AG10803 (cell line): Measurements from ENCODE around the gene GOLGA6L7.
"Not testable (repeated sequence)": the region's sequence is repeated elsewhere in the genome, so short reads cannot be mapped to it uniquely, and the experiment has no call there.

ENCODE experiments used
- DNase-seq: peaks from one replicate; pipeline ENCODE4 v3.0.0; 2010; ENCODE audit warnings: low read depth
- H3K4me3 ChIP-seq: 2 replicates; pipeline ENCODE4 v1.5.1; 2011; ENCODE audit warnings: mild to moderate bottlenecking, low read length, control low read depth
- CTCF ChIP-seq: conservative IDR thresholded peaks from 2 replicates; pipeline ENCODE4 v1.5.1; 2011; ENCODE audit warnings: mild to moderate bottlenecking, low read length, control low read depth, inconsistent platforms

GOLGA6L7 gene

DNA sequence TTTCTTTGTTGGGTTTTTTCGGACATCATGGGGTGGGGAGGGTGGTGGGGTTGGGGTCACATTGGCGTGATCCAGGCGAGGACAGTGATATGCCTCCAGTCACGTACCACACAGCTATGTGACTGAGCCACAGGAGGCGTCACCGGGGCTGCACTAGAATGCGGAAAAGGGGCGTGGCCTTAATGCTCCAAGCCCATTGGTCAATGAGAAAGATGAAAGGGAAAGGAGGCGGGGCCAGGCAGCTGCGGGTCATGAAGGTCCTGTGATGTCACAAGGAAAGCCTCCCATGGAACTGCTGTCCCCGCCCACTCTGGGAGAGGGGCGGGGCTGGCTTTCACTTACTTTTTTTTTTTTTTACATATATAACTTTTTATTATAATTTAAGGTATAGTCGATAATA, at the start of gene GOLGA6L7:
Gene GOLGA6L7, minus strand, starts transcription at position 124 of the 400 bp plus-strand sequence. Its CDS starts 95 bp downstream, at position 29.
- not testable (repeated sequence) for H3K4me3 ChIP-seq, DNase-seq

DNA sequence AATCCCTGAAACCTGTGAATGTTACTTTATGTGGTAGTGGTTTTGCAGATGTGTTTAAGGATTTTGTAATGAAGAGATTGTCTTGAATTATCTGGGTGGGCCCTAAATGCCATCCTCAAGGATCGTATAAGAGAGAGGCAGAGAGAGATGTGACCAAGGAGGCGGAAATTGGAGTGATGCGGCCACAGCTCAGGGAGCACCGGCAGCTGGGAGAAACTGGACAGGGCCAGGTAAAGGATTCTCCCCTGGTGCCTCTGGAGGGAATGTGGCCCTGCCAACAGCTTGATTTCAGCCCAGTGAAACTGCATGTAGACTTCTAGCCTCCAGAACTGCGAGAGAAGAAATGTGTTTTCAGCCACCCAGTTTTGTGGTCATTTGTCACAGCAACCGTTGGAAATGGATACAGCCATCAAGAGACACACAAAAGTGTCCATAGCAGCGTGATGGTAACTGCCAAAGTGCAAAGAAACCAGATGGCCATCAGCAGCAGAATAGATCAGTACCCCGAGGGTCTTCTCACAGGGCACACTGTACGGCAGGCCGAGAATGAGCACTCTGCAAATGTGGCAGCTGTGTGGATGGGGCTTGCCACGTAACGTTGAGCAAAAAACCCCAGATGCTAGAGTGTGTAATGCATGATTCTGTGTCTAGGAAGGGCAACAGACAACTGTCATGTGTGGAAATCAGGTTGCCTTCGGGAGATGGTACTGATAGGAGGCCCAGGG, 49.6 kb upstream of the GOLGA6L7 start:
- no peak for TF ChIP-seq CTCF
- no peak for DNase-seq
- no peak overlapping the region for H3K4me3 ChIP-seq

GRCh38 chr15:28896951-28897350, 48.5 kb upstream of the GOLGA6L7 start:
- no peak for TF ChIP-seq CTCF
- no peak overlapping the region for H3K4me3 ChIP-seq
- peak; percentile 64 for DNase-seq

GRCh38 chr15:28895566-28895965, 47.1 kb upstream of the GOLGA6L7 start:
- no peak for TF ChIP-seq CTCF
- no peak overlapping the region for H3K4me3 ChIP-seq
- DNase-seq, result no peak

DNA sequence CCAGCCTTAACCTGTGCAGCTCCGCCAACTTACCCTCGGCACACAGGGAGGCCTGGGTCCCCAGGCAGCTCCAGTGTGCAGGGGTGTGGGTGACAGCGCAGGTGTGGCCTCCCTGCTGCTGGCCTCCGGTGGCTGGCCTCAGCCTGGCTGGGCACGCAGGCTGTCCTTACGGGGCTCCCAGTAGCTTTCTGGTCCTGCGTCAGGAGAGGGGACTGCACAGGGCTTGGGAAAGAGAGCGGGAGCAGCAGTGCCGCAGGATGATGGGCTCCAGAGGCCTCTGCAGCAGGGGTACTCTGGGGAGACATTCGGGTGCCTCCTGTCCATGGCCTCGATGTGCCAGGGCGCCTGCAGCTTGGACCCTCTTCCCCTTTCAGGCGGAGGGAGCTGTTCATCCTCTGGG, 46.7 kb upstream of the GOLGA6L7 start:
- H3K4me3 ChIP-seq, result no peak overlapping the region
- DNase-seq, result no peak
- no peak for TF ChIP-seq CTCF

- no peak for DNase-seq
- H3K4me3 ChIP-seq, result no peak overlapping the region
- no peak for TF ChIP-seq CTCF
Measured at GRCh38 chr15:28894631-28895030, 46.2 kb upstream of the GOLGA6L7 start.

DNA sequence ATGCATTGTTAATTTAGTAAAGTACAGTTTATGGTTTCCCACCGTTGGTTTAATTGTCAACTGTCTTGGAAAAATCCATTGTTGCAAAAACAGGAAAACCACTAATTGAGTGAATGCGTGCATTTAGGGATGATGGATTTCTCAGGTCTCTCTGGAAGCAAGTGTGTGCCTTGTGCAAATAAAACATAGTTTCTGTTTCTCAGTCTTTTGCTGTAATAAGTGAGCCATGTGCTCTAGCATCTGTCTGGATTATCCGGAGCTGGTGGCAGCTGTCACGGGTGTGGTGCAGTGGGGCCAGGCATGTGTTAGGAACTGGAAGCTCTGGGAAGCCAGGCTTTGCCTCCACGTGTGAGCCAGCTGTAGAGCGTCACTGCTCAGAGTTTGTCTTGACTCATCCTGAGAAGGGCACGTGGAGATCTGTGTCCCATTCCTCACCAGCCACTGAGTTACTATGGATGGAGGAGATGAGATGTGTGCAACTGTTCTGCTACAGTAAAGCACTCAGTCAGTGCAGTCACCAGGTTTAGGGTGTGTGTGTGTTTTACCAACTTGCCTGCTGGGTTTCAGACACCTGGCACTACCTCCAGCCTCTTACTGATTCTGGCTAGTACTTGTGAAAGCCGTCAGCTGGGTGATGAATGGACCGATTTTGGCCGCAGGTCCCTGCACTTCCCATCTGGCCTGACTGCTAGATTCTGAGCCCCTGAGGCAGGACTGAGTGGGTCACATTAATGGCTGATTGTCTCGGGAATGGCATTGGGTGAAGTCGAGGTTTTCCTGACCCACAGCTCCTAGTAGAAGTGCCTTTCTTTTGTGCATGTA, 44.6 kb upstream of the GOLGA6L7 start:
- no peak for TF ChIP-seq CTCF
- peak; percentile 54 for DNase-seq
- H3K4me3 ChIP-seq, result no peak overlapping the region
